Spleen (tissue), 7 donors: ENCODE data around the gene DLEC1.

Experiments
- CTCF ChIP-seq, 11 experiments: fragments of 200-600 bp in 7 of 11; fragments of 450-650 bp in 4 of 11; sonication (generic) in 4 of 11; IDR thresholded peaks in 8 of 11; conservative IDR thresholded peaks in 3 of 11; 1 replicate in 7 of 11; 2 replicates in 4 of 11; pipeline versions ENCODE4 v1.4.0 to v1.8.0; 2016 to 2021; ENCODE audit warnings: antibody characterized with exemption in 11 of 11, inconsistent platforms in 4 of 11, mild to moderate bottlenecking in 1 of 11
- POLR2A ChIP-seq, 3 donors: fragments of 450-650 bp; IDR thresholded peaks; one replicate each; pipeline ENCODE4 v1.5.1; 2017; ENCODE audit warnings: antibody characterized with exemption in 3 of 3, mild to moderate bottlenecking in 1 of 3
- donor health status: DM: no; HTN: no; CAD: no; lungs with moderate emphysema.
- donor health status: DM: no; HTN: no; CAD: no.
- donor health status: DM: no; HTN: no; CAD: no.

- peak in 2 of 11 experiments; percentile 25 to 35 for TF ChIP-seq CTCF (IDR thresholded peaks at IDR 0.05 in 8 of 11, conservative IDR thresholded peaks at IDR 0.05 in 3 of 11)
- TF ChIP-seq POLR2A (IDR thresholded peaks at IDR 0.05): no peak
Measured at GRCh38 chr3:38131621-38132369, 92.8 kb downstream of the DLEC1 start.
